NCI-H2029 (cell line): ENCODE measurements around the gene SETD7.
"Not testable (repeated sequence)": the region's sequence is repeated elsewhere in the genome, so short reads cannot be mapped to it uniquely, and the experiment has no call there.

Experiments used
- DNase-seq: peaks from one replicate; lab custom pipeline; 2025; lab: John Stamatoyannopoulos, UW

SETD7 gene

GRCh38 chr4:139508581-139509237, 47.3 kb downstream of the SETD7 start:
- DNase-seq = no peak

GRCh38 chr4:139506774-139507173, 49.2 kb downstream of the SETD7 start:
- no peak for DNase-seq

GRCh38 chr4:139503622-139504166, 52.3 kb downstream of the SETD7 start:
- no peak for DNase-seq

GRCh38 chr4:139501927-139502899, 53.8 kb downstream of the SETD7 start:
- DNase-seq = peak; percentile 27

- DNase-seq = no peak
These were observed 54.5 kb downstream of the SETD7 start for GRCh38 chr4:139501527-139501926.

GRCh38 chr4:139501117-139501516, 54.9 kb downstream of the SETD7 start:
- no peak for DNase-seq

GRCh38 chr4:139499186-139499585, 56.8 kb downstream of the SETD7 start:
- no peak for DNase-seq

GRCh38 chr4:139493176-139493575, 62.8 kb downstream of the SETD7 start:
- DNase-seq = no peak

- no peak for DNase-seq
These were observed 63.6 kb downstream of the SETD7 start for GRCh38 chr4:139492429-139492828.

- DNase-seq = no peak
These were observed 66.4 kb downstream of the SETD7 start for GRCh38 chr4:139489638-139490037.

GRCh38 chr4:139488442-139488841, 67.6 kb downstream of the SETD7 start:
- DNase-seq = no peak

- no peak for DNase-seq
These were observed 71.2 kb downstream of the SETD7 start for GRCh38 chr4:139484783-139485311.

- no peak for DNase-seq
These were observed 73.0 kb downstream of the SETD7 start for GRCh38 chr4:139483000-139483399.

- no peak for DNase-seq
These were observed 74.6 kb downstream of the SETD7 start for GRCh38 chr4:139481465-139481864.

- no peak for DNase-seq
These were observed 79.7 kb downstream of the SETD7 start for GRCh38 chr4:139476363-139476762.

- no peak for DNase-seq
These were observed 83.2 kb downstream of the SETD7 start for GRCh38 chr4:139472852-139473251.

- DNase-seq = no peak
These were observed 84.9 kb downstream of the SETD7 start for GRCh38 chr4:139470997-139471665.

- DNase-seq = no peak
These were observed 85.7 kb downstream of the SETD7 start for GRCh38 chr4:139470295-139470694.

GRCh38 chr4:139469869-139470268, 86.2 kb downstream of the SETD7 start:
- no peak for DNase-seq

- DNase-seq = no peak
These were observed 86.8 kb downstream of the SETD7 start for GRCh38 chr4:139469216-139469615.

- DNase-seq = not testable (repeated sequence)
These were observed 87.3 kb downstream of the SETD7 start for GRCh38 chr4:139468756-139469155.

- no peak for DNase-seq
These were observed 90.1 kb downstream of the SETD7 start for GRCh38 chr4:139465922-139466321.
